Neural cell (in vitro differentiated cells): ENCODE data around the gene LGALS9C. TPM values are rescaled to one million over a fixed set of nuclear protein-coding genes. Genes with fewer than 3 reads are reported as not detected.
"Not testable (repeated sequence)": the region's sequence is repeated elsewhere in the genome, so short reads cannot be mapped to it uniquely, and the experiment has no call there.

Experiments used
- H2AFZ ChIP-seq: fragments of 200-600, 300-800 bp; sonication (generic), shearing (Covaris generic); 2 replicates; pipeline ENCODE4 v1.6.0; 2014; ENCODE audit warnings: low read depth, mild to moderate bottlenecking, antibody characterized with exemption, low read length, moderate library complexity
- H3F3A ChIP-seq: fragments of 200-600 bp; shearing (Covaris generic); 2 replicates; pipeline ENCODE4 v1.6.1; 2016; ENCODE audit warnings: mild to moderate bottlenecking, moderate library complexity, mixed read lengths, antibody characterized with exemption, low read length; ENCODE audit not compliant: insufficient read depth, poor library complexity, severe bottlenecking
- H3K27ac ChIP-seq: fragments of 200-600, 300-800 bp; sonication (generic), shearing (Covaris generic); 2 replicates; pipeline ENCODE4 v1.5.1; 2014; ENCODE audit warnings: mild to moderate bottlenecking, low read length, moderate library complexity
- H3K27me3 ChIP-seq: fragments of 300-800, 200-600 bp; sonication (generic), shearing (Covaris generic); 2 replicates; pipeline ENCODE4 v1.6.0; 2014; ENCODE audit warnings: mild to moderate bottlenecking, low read depth, low read length, moderate library complexity; ENCODE audit not compliant: insufficient read depth
- H3K36me3 ChIP-seq: fragments of 300-800, 200-600 bp; sonication (generic), shearing (Covaris generic); 2 replicates; pipeline ENCODE4 v1.5.1; 2014; ENCODE audit warnings: mild to moderate bottlenecking, antibody characterized with exemption, low read length, moderate library complexity; ENCODE audit not compliant: insufficient read depth
- H3K4me2 ChIP-seq: fragments of 300-800, 200-600 bp; sonication (generic), shearing (Covaris generic); 2 replicates; pipeline ENCODE4 v1.6.0; 2014; ENCODE audit warnings: mild to moderate bottlenecking, low read length
- H3K4me3 ChIP-seq: fragments of 300-800, 200-600 bp; sonication (generic), shearing (Covaris generic); 2 replicates; pipeline ENCODE4 v1.5.1; 2014; ENCODE audit warnings: mild to moderate bottlenecking, low read length, moderate library complexity
- H3K79me2 ChIP-seq: fragments of 200-600 bp; shearing (Covaris generic); replicated peaks from 2 replicates; pipeline ENCODE4 v1.6.0; 2014; ENCODE audit warnings: mild to moderate bottlenecking, low read length, moderate library complexity; ENCODE audit not compliant: insufficient read depth
- H3K9ac ChIP-seq: fragments of 300-800, 200-600 bp; sonication (generic), shearing (Covaris generic); 2 replicates; pipeline ENCODE4 v1.6.1; 2016; ENCODE audit warnings: mild to moderate bottlenecking, low read length, mixed read lengths
- H3K9me2 ChIP-seq: fragments of 200-600 bp; shearing (Covaris generic); 2 replicates; pipeline ENCODE4 v1.6.1; 2016; ENCODE audit warnings: mild to moderate bottlenecking, low read length, mixed read lengths; ENCODE audit not compliant: insufficient read depth
- H3K9me3 ChIP-seq: fragments of 200-600, 300-800 bp; sonication (generic), shearing (Covaris generic); 2 replicates; pipeline ENCODE4 v1.6.1; 2016; ENCODE audit warnings: mild to moderate bottlenecking, mixed run types, low read length, moderate library complexity, mixed read lengths
- H4K20me1 ChIP-seq: fragments of 200-600 bp; shearing (Covaris generic); 2 replicates; pipeline ENCODE4 v1.6.1; 2016; ENCODE audit warnings: mild to moderate bottlenecking, mixed run types; ENCODE audit not compliant: insufficient read depth
- polyA minus RNA-seq: library from RNA; depleted of rRNA, polyadenylated mRNA; stranded (reverse); fragments of >200 nt; gene quantifications from 2 replicates; pipeline ENCODE4 v1.2.3, GENCODE V29; 2014
- polyA plus RNA-seq: library from polyadenylated mRNA; depleted of rRNA; stranded (reverse); fragments of >200 nt; gene quantifications from 2 replicates; pipeline ENCODE4 v1.2.3, GENCODE V29; 2014

Gene LGALS9C
- polyA plus RNA-seq = not detected in 2 replicates
- not detected in 2 replicates for polyA minus RNA-seq

DNA sequence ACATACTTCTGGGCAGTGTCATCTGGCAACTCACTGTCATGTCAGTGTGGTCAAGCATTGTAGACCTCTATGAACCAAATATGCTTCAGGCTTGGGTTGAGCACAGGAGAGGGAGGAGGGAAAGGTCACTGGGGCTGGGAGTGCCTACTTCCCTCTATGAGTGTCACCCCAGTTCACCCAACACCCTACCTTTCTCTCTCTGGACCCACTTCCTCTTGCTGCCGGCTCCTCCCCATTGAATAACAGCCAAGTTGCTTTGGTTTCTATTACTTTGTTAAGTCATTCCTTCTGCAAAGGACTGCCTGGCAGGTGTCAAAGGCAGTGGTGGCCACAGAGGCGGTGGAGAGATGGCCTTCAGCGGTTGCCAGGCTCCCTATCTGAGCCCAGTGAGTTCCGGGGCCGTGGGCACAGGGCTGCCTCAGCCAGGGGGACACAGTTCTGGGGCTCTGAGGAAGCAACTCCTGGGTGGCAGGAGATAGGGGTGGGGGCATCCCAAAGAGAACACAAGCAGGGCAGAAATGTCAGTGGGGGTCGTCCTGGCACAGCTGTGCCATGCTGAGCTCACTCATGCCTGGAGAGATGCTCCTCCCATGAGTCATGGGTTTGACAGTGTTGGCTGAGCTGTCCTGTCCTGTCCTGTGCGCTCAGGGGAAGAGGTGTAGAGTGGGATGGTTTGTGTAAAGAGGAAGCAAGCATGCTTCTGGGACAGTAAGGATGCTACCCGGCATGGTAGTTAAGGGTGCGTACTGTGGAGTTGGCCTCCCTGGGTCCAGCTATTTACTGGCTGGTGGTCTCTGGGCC lies at the start of gene LGALS9C:
TSS of gene LGALS9C (plus strand) at position 282 of the 801 bp plus-strand sequence. CDS start at position 348, 66 bp downstream.
- H3K79me2 ChIP-seq, H3K9me2 ChIP-seq: not testable (repeated sequence)

GRCh38 chr17:18432206-18432605 lies 44.4 kb upstream of the LGALS9C start:
- H3K9me2 ChIP-seq, H3K36me3 ChIP-seq, H3K9me3 ChIP-seq, H2AFZ ChIP-seq, H3K9ac ChIP-seq, H3K4me2 ChIP-seq, H3K79me2 ChIP-seq, H4K20me1 ChIP-seq, H3K4me3 ChIP-seq, H3K27me3 ChIP-seq, H3K27ac ChIP-seq, H3F3A ChIP-seq: not testable (repeated sequence)

More for the DNA sequence above, at the start of gene LGALS9C:
- H3K27ac ChIP-seq, H3F3A ChIP-seq, H3K36me3 ChIP-seq, H4K20me1 ChIP-seq, H3K9ac ChIP-seq, H3K9me3 ChIP-seq, H2AFZ ChIP-seq, H3K4me2 ChIP-seq, H3K4me3 ChIP-seq, H3K27me3 ChIP-seq: not testable (repeated sequence)

DNA sequence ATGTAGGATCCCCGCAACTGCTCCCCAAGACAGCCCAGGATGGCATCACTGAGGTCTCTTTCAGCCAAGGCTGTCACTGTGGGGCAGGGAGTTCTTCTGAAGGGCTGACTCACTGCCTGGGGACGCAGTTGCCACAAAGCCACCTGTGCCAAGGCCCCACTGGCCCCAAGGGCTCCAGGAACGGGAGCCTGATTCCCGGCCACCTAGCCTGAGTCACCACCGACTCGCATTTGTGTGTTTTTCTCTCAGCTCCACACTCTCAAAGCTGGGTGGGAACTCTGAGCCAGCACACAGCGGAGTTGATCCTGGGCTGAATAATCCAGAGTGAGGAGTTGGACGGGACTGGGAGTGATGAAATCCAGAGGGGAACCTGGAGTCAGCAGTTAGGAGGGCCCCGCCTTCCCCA lies 37.1 kb upstream of the LGALS9C start:
- not testable (repeated sequence) for H3K27ac ChIP-seq, H2AFZ ChIP-seq, H3K9me3 ChIP-seq, H3K9me2 ChIP-seq, H3K4me2 ChIP-seq, H3K9ac ChIP-seq, H3K4me3 ChIP-seq, H3K27me3 ChIP-seq, H3K36me3 ChIP-seq, H3F3A ChIP-seq, H3K79me2 ChIP-seq, H4K20me1 ChIP-seq

DNA sequence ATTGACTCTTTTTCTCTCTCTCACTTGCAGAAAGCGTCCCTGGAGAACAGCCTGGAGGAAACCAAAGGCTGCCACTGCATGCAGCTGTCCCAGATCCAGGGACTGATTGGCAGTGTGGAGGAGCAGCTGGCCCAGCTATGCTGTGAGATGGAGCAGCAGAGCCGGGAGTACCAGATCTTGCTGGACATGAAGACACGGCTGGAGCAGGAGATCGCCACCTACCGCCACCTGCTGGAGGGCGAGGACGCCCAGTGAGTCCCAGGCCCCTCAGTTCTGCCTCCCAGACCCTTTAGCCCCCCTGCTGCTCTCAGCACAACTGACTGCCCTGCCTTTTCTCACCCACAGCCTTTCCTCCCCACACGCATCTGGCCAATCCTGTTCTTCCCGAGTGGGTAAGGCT lies 34.5 kb upstream of the LGALS9C start:
- H3K4me3 ChIP-seq, H3F3A ChIP-seq, H3K9me3 ChIP-seq, H3K27me3 ChIP-seq, H4K20me1 ChIP-seq, H3K9ac ChIP-seq, H3K79me2 ChIP-seq, H3K4me2 ChIP-seq, H3K36me3 ChIP-seq, H2AFZ ChIP-seq, H3K9me2 ChIP-seq, H3K27ac ChIP-seq: not testable (repeated sequence)

DNA sequence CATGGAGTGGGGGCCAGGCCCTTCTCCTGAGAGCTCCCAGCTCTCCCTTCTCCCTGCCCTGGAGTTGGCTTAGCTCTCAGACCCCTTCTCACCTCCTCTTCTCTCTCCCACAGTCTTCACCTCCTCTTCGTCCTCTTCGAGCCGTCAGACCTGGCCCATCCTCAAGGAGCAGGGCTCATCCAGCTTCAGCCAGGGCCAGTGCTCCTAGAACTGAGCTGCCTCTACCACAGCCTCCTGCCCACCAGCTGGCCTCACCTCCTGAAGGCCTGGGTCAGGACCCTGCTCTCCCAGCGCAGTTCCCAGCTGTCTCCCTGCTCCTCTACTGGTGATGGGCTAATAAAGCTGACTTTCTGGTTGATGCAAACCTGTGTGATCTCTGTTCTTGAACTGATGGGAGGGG lies 34.1 kb upstream of the LGALS9C start:
- H3K27ac ChIP-seq, H3K9ac ChIP-seq, H3K79me2 ChIP-seq, H3K9me3 ChIP-seq, H3K4me2 ChIP-seq, H3K36me3 ChIP-seq, H3K27me3 ChIP-seq, H2AFZ ChIP-seq, H3K9me2 ChIP-seq, H3K4me3 ChIP-seq, H3F3A ChIP-seq, H4K20me1 ChIP-seq: not testable (repeated sequence)

GRCh38 chr17:18447476-18448205 lies 28.9 kb upstream of the LGALS9C start:
- H3F3A ChIP-seq, H3K4me2 ChIP-seq, H3K4me3 ChIP-seq, H3K27ac ChIP-seq, H3K9me3 ChIP-seq, H3K9me2 ChIP-seq, H3K9ac ChIP-seq, H3K79me2 ChIP-seq, H3K27me3 ChIP-seq, H2AFZ ChIP-seq, H4K20me1 ChIP-seq, H3K36me3 ChIP-seq: not testable (repeated sequence)

DNA sequence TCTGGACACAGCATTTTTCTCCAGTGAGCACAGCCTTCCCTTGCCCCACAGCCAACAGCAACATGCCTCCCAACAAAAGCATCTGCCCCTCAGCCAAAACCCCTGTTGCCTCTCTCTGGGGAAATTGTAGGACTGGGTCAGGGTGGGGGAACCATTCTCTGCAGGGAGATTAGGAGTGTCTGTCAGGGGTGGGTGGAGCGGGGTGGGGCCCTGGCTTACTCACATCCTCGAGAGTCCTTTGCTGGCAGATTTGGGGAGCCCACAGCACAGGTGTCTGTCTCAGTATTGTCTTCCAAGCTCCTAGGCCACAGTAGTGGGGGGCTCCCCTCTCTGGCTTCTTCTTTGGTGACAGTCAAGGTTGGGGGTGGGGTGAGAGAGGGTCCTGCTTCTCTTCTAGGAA lies 28.3 kb upstream of the LGALS9C start:
- H3K4me2 ChIP-seq, H4K20me1 ChIP-seq, H3K79me2 ChIP-seq, H3K4me3 ChIP-seq, H3K9me3 ChIP-seq, H3F3A ChIP-seq, H3K27ac ChIP-seq, H2AFZ ChIP-seq, H3K9ac ChIP-seq, H3K27me3 ChIP-seq, H3K9me2 ChIP-seq, H3K36me3 ChIP-seq: not testable (repeated sequence)

GRCh38 chr17:18449833-18450232 lies 26.8 kb upstream of the LGALS9C start:
- not testable (repeated sequence) for H3F3A ChIP-seq, H3K4me3 ChIP-seq, H3K4me2 ChIP-seq, H4K20me1 ChIP-seq, H3K9me3 ChIP-seq, H3K9me2 ChIP-seq, H3K9ac ChIP-seq, H3K79me2 ChIP-seq, H2AFZ ChIP-seq, H3K36me3 ChIP-seq, H3K27ac ChIP-seq, H3K27me3 ChIP-seq
